Tibial nerve (tissue), 3 donors: ENCODE measurements around the gene MICB.

Source experiments
- CTCF ChIP-seq, 5 experiments: fragments of 200-600 bp in 3 of 5; fragments of 450-650 bp in 2 of 5; sonication (generic) in 3 of 5; IDR thresholded peaks; one replicate each; pipeline ENCODE4 v1.5.1; 2016 to 2019; ENCODE audit warnings: antibody characterized with exemption in 5 of 5, mild to moderate bottlenecking in 3 of 5, moderate library complexity in 2 of 5
- POLR2A ChIP-seq, 2 donors: fragments of 450-650 bp; IDR thresholded peaks; one replicate each; pipeline ENCODE4 v1.6.1; 2017; ENCODE audit warnings: antibody characterized with exemption in 2 of 2, mild to moderate bottlenecking in 2 of 2, moderate library complexity in 2 of 2

- TF ChIP-seq POLR2A (IDR thresholded peaks at IDR 0.05): no peak
- TF ChIP-seq CTCF (IDR thresholded peaks at IDR 0.05): no peak
These were observed 21.3 kb upstream of the MICB start for GRCh38 chr6:31476515-31477139.
